ENCODE results near the gene KRTAP19-1. TPM values are rescaled to one million over a fixed set of nuclear protein-coding genes. Genes with fewer than 3 reads are reported as not detected.
A peak's percentile ranks its signal among the peaks of the same experiment; 100 is the strongest.

KRTAP19-1 gene
- total RNA-seq, 1 donor from 2014 or later: 1.0 TPM

DNA sequence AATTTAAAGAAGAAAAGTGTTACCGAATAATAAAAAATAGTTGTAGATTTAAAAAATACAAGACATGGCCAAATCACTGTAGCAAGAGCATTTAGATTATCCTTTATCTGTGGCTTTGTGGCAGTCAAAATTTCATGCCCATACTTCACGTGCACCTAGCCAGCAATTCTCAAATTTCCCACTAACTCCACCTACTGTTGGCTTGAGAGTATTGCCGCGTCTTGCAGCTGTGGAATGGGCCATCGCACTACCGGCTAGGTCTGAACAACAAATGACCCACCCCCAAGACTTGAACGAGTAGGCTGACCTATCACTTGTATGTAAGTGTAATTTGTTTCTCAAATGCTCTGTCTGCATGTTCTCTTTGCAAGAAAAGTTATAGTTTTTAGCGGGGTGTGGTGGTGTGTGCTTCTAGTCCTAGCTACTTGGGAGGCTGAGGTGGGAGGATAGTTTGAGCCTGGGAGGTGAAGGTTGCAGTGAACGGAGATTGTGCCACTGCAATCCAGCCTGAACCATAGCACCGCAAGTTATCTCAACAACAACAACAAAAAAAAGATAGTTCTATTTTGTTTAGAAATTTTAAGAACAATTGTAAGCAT is 46.0 kb downstream of the KRTAP19-1 start:
- TF ChIP-seq, protein P1, sequence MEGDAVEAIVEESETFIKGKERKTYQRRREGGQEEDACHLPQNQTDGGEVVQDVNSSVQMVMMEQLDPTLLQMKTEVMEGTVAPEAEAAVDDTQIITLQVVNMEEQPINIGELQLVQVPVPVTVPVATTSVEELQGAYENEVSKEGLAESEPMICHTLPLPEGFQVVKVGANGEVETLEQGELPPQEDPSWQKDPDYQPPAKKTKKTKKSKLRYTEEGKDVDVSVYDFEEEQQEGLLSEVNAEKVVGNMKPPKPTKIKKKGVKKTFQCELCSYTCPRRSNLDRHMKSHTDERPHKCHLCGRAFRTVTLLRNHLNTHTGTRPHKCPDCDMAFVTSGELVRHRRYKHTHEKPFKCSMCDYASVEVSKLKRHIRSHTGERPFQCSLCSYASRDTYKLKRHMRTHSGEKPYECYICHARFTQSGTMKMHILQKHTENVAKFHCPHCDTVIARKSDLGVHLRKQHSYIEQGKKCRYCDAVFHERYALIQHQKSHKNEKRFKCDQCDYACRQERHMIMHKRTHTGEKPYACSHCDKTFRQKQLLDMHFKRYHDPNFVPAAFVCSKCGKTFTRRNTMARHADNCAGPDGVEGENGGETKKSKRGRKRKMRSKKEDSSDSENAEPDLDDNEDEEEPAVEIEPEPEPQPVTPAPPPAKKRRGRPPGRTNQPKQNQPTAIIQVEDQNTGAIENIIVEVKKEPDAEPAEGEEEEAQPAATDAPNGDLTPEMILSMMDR (conservative IDR thresholded peaks at IDR 0.05): peak; percentile 72
- Mint-ChIP-seq H3K27ac (no peak overlapping the region), H3K36me3 (no peaks in the 10 kb centered on the region), H3K27me3 (peaks cover 3% of the 10 kb centered on the region), H3K4me1 (ENCODE audit: unreplicated experiment) (peaks cover 6% of the 10 kb centered on the region), H3K9me3 (no peaks in the 10 kb centered on the region), H3K4me3 (no peak overlapping the region)
- no peak for DNase-seq (ENCODE audit: extremely low spot score, unreplicated experiment)

DNA sequence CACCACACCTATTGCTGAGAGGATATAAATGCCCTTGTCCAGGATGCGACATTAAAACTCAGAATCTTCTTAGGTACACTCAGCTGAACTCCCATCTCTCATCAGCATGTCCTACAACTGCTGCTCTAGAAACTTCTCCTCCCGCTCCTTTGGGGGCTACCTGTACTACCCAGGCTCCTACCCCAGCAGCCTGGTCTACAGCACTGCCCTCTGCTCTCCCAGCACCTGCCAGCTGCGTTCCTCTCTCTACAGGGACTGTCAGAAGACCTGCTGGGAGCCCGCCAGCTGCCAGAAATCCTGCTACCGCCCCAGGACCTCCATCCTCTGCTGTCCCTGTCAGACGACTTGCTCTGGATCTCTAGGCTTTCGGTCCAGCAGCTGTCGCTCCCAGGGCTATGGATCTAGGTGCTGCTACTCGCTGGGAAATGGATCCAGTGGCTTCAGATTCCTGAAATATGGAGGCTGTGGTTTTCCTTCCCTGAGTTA is 50.0 kb downstream of the KRTAP19-1 start, which contains the start of gene KRTAP13-4:
Gene KRTAP13-4, plus strand, starts transcription at position 51 of the 486 bp plus-strand sequence. Its CDS starts 56 bp downstream, at position 107.
- Mint-ChIP-seq H3K27ac (no peak within 1 kb of the TSS), H3K4me3 (no peak within 1 kb of the TSS), H3K4me1 (ENCODE audit: unreplicated experiment) (no peaks in the 10 kb centered on the region), H3K27me3 (peaks cover 3% of the 10 kb centered on the region), H3K36me3 (no peaks in the 10 kb centered on the region), H3K9me3 (no peaks in the 10 kb centered on the region)
- DNase-seq (ENCODE audit: extremely low spot score, unreplicated experiment): no peak
- TF ChIP-seq, protein P1 (conservative IDR thresholded peaks at IDR 0.05): no peak

Other genes starting within 250 kb of the KRTAP19-1 start
- not detected in 2 replicates for gene KRTAP24-1, start 197.4 kb downstream of the KRTAP19-1 start, total RNA-seq (ENCODE audit: low replicate concordance)
- not detected in 2 replicates for gene KRTAP25-1, start 190.9 kb downstream of the KRTAP19-1 start, total RNA-seq (ENCODE audit: low replicate concordance)
- gene KRTAP26-1, start 160.1 kb downstream of the KRTAP19-1 start, total RNA-seq (ENCODE audit: low replicate concordance): not detected in 2 replicates
- gene KRTAP27-1, start 142.7 kb downstream of the KRTAP19-1 start, total RNA-seq (ENCODE audit: low replicate concordance): not detected in 2 replicates
- gene KRTAP23-1, start 131.8 kb downstream of the KRTAP19-1 start, total RNA-seq (ENCODE audit: low replicate concordance): not detected in 2 replicates
- gene KRTAP13-2, start 108.1 kb downstream of the KRTAP19-1 start, total RNA-seq (ENCODE audit: low replicate concordance): not detected in 2 replicates
- not detected in 2 replicates for gene KRTAP13-1, start 84.3 kb downstream of the KRTAP19-1 start, total RNA-seq (ENCODE audit: low replicate concordance)
- not detected in 2 replicates for gene KRTAP13-3, start 54.4 kb downstream of the KRTAP19-1 start, total RNA-seq (ENCODE audit: low replicate concordance)
- gene KRTAP13-4, start 50.1 kb downstream of the KRTAP19-1 start, total RNA-seq (ENCODE audit: low replicate concordance): not detected in 2 replicates
- not detected in 2 replicates for gene KRTAP15-1, start 40.1 kb downstream of the KRTAP19-1 start, total RNA-seq (ENCODE audit: low replicate concordance)
- gene KRTAP19-2, start 7.1 kb upstream of the KRTAP19-1 start, total RNA-seq (ENCODE audit: low replicate concordance): not detected in 2 replicates
- not detected in 2 replicates for gene KRTAP19-3, start 11.6 kb upstream of the KRTAP19-1 start, total RNA-seq (ENCODE audit: low replicate concordance)
- not detected in 2 replicates for gene KRTAP19-4, start 16.8 kb upstream of the KRTAP19-1 start, total RNA-seq (ENCODE audit: low replicate concordance)
- not detected in 2 replicates for gene KRTAP19-5, start 21.8 kb upstream of the KRTAP19-1 start, total RNA-seq (ENCODE audit: low replicate concordance)
- not detected in 2 replicates for gene KRTAP19-6, start 61.5 kb upstream of the KRTAP19-1 start, total RNA-seq (ENCODE audit: low replicate concordance)
- not detected in 2 replicates for gene KRTAP19-7, start 80.9 kb upstream of the KRTAP19-1 start, total RNA-seq (ENCODE audit: low replicate concordance)
- not detected in 2 replicates for gene KRTAP22-2, start 110.0 kb upstream of the KRTAP19-1 start, total RNA-seq (ENCODE audit: low replicate concordance)
- not detected in 2 replicates for gene KRTAP6-3, start 112.1 kb upstream of the KRTAP19-1 start, total RNA-seq (ENCODE audit: low replicate concordance)
- gene KRTAP6-2, start 118.5 kb upstream of the KRTAP19-1 start, total RNA-seq (ENCODE audit: low replicate concordance): not detected in 2 replicates
- not detected in 2 replicates for gene KRTAP22-1, start 120.7 kb upstream of the KRTAP19-1 start, total RNA-seq (ENCODE audit: low replicate concordance)
- gene KRTAP6-1, start 133.6 kb upstream of the KRTAP19-1 start, total RNA-seq (ENCODE audit: low replicate concordance): not detected in 2 replicates
- not detected in 2 replicates for gene KRTAP20-1, start 136.1 kb upstream of the KRTAP19-1 start, total RNA-seq (ENCODE audit: low replicate concordance)
- gene KRTAP20-4, start 140.3 kb upstream of the KRTAP19-1 start, total RNA-seq (ENCODE audit: low replicate concordance): not detected in 2 replicates
- gene KRTAP20-2, start 154.8 kb upstream of the KRTAP19-1 start, total RNA-seq (ENCODE audit: low replicate concordance): not detected in 2 replicates
- not detected in 2 replicates for gene KRTAP20-3, start 162.5 kb upstream of the KRTAP19-1 start, total RNA-seq (ENCODE audit: low replicate concordance)
- not detected in 2 replicates for gene KRTAP21-3, start 238.4 kb upstream of the KRTAP19-1 start, total RNA-seq (ENCODE audit: low replicate concordance)

All from type B pancreatic cell (in vitro differentiated cells).